NB4 (cell line): ENCODE data around the gene LDB3.

ENCODE experiments used
- POLR2A ChIP-seq: IDR thresholded peaks from 2 replicates; pipeline ENCODE4 v1.6.1; 2011; ENCODE audit warnings: mild to moderate bottlenecking; ENCODE audit not compliant: insufficient read length; ENCODE audit errors: extremely low read depth
- TF ChIP-seq, protein P1 (sequence below): IDR thresholded peaks from one replicate; pipeline ENCODE4 v1.5.1; 2012; ENCODE audit warnings: low read depth, low read length

DNA sequence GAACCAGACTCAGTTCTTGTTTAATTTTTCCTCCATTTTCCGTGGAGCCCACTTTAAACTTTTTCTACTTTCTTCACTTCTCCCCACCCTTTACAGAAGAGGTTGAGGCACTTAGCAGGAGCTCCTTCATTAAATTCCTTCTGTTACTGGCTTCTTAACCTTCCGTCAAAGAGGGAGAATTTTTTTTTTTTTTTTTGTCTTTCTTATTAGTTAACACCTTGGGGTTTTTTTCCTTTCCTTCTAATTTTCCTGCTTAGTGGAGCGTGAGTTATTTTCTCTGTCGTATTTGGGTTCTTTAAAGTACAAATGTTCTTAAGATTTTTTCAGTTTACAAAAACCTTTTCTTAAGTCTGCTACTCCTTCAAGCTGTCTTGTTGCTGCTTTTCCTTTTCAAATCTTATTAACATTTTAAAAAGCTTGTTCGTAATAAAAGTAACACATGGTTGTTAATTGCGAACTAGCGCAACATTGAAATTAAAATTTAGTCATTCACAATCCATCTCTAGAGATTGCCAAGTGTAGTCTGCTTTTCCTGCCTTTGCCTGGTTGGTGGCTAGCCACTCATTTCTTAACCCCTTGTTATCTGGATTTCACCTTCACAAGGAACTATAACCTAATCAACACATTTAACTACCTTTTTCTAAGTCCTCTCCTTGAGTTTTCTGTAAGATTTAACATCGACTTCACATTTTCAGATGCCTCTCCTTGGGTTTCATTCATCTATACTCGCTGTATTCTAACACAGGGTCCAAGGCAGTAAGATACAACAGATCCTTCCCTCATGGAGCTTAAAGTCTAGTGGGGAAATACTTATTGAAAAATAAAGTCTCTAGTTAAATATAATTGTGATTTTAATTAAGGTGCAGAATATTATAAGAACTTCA lies 90.1 kb downstream of the LDB3 start:
- no peak for TF ChIP-seq POLR2A
- TF ChIP-seq, protein P1, sequence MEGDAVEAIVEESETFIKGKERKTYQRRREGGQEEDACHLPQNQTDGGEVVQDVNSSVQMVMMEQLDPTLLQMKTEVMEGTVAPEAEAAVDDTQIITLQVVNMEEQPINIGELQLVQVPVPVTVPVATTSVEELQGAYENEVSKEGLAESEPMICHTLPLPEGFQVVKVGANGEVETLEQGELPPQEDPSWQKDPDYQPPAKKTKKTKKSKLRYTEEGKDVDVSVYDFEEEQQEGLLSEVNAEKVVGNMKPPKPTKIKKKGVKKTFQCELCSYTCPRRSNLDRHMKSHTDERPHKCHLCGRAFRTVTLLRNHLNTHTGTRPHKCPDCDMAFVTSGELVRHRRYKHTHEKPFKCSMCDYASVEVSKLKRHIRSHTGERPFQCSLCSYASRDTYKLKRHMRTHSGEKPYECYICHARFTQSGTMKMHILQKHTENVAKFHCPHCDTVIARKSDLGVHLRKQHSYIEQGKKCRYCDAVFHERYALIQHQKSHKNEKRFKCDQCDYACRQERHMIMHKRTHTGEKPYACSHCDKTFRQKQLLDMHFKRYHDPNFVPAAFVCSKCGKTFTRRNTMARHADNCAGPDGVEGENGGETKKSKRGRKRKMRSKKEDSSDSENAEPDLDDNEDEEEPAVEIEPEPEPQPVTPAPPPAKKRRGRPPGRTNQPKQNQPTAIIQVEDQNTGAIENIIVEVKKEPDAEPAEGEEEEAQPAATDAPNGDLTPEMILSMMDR: no peak
